Karpas-422 (cell line): ENCODE data around the gene DBNL. TPM values are rescaled to one million over a fixed set of nuclear protein-coding genes. Genes with fewer than 3 reads are reported as not detected.

Experiments
- DNase-seq: peaks from one replicate; pipeline ENCODE4 v3.0.0-alpha.2; 2015
- H2AFZ ChIP-seq: fragments of 200-600 bp; sonication (generic); 2 replicates; pipeline ENCODE4 v1.6.1; 2014; ENCODE audit warnings: antibody characterized with exemption, low read length, mixed read lengths
- H3K27ac ChIP-seq: fragments of 200-600 bp; sonication (generic); 2 replicates; pipeline ENCODE4 v1.5.1; 2014; ENCODE audit warnings: mild to moderate bottlenecking, low read length, moderate library complexity
- H3K27me3 ChIP-seq: fragments of 200-600 bp; sonication (generic); 2 replicates; pipeline ENCODE4 v1.6.1; 2014; ENCODE audit warnings: low read length, mixed read lengths
- H3K36me3 ChIP-seq: fragments of 200-600 bp; sonication (generic); 2 replicates; pipeline ENCODE4 v1.6.1; 2014; ENCODE audit warnings: low read length, mixed read lengths; ENCODE audit not compliant: insufficient read depth
- H3K4me1 ChIP-seq: fragments of 200-600 bp; sonication (generic); 2 replicates; pipeline ENCODE4 v1.6.1; 2014; ENCODE audit warnings: mild to moderate bottlenecking, low read length, mixed read lengths
- H3K4me2 ChIP-seq: fragments of 200-600 bp; sonication (generic); 2 replicates; pipeline ENCODE4 v1.6.1; 2014; ENCODE audit warnings: low read length, low read depth, mild to moderate bottlenecking; ENCODE audit not compliant: poor library complexity, severe bottlenecking
- H3K4me3 ChIP-seq: fragments of 200-600 bp; sonication (generic); 2 replicates; pipeline ENCODE4 v1.5.1; 2014; ENCODE audit warnings: mild to moderate bottlenecking, antibody characterized with exemption, low read length, mixed read lengths
- H3K79me2 ChIP-seq: fragments of 200-600 bp; sonication (generic); 2 replicates; pipeline ENCODE4 v1.6.1; 2014; ENCODE audit warnings: mild to moderate bottlenecking, low read length, mixed read lengths
- H3K9ac ChIP-seq: fragments of 200-600 bp; sonication (generic); 2 replicates; pipeline ENCODE4 v1.6.0; 2014; ENCODE audit warnings: low read length
- H3K9me2 ChIP-seq: fragments of 200-600 bp; sonication (generic), shearing (Covaris generic); replicated peaks from 2 replicates; pipeline ENCODE4 v1.6.0; 2014; ENCODE audit warnings: mild to moderate bottlenecking, low read length, moderate library complexity; ENCODE audit not compliant: insufficient read depth
- H3K9me3 ChIP-seq: fragments of 300-700, 200-600 bp; sonication (generic); 2 replicates; pipeline ENCODE4 v1.6.1; 2014; ENCODE audit warnings: low read length, mixed read lengths
- H4K20me1 ChIP-seq: fragments of 200-600 bp; sonication (generic); 2 replicates; pipeline ENCODE4 v1.6.1; 2014; ENCODE audit warnings: mild to moderate bottlenecking, antibody characterized with exemption, low read length, low read depth; ENCODE audit not compliant: insufficient read depth
- total RNA-seq: library from RNA; depleted of rRNA; stranded (reverse); fragments of >200 nt; shearing (Covaris generic); gene quantifications from 2 replicates; pipeline ENCODE4 v1.2.3, GENCODE V29; 2014; ENCODE audit warnings: low replicate concordance

The DBNL gene
- total RNA-seq, 1 experiment from 2014 or later, result 116 TPM

- Histone ChIP-seq H2AFZ (no peak overlapping the region), H3K4me3 (no peak overlapping the region), H3K4me2 (no peak overlapping the region), H3K4me1 (peaks cover 41% of the 10 kb centered on the region), H3K9me3 (no peaks in the 10 kb centered on the region), H3K9me2 (no peaks in the 10 kb centered on the region), H3K27me3 (no peaks in the 10 kb centered on the region), H3K27ac (no peak overlapping the region), H3K79me2 (no peaks in the 10 kb centered on the region), H3K9ac (no peak overlapping the region), H3K36me3 (no peaks in the 10 kb centered on the region), H4K20me1 (no peaks in the 10 kb centered on the region)
- DNase-seq, result no peak
Observed at GRCh38 chr7:44093102-44093641, 48.7 kb downstream of the DBNL start.

GRCh38 chr7:44094365-44094764, 49.9 kb downstream of the DBNL start:
- peaks cover 45% of the 10 kb centered on the region for H3K4me1 ChIP-seq
- no peaks in the 10 kb centered on the region for H3K9me3 ChIP-seq
- no peaks in the 10 kb centered on the region for H3K36me3 ChIP-seq
- H4K20me1 ChIP-seq, result no peaks in the 10 kb centered on the region
- peak overlapping the region; percentile 40 for H3K4me2 ChIP-seq
- no peaks in the 10 kb centered on the region for H3K27me3 ChIP-seq
- peak overlapping the region; percentile 95 for H3K27ac ChIP-seq
- no peaks in the 10 kb centered on the region for H3K9me2 ChIP-seq
- peak overlapping the region; percentile 43; the same call in 1 of the 2 replicates for H3K9ac ChIP-seq
- H2AFZ ChIP-seq, result no peak overlapping the region
- no peak for DNase-seq
- H3K79me2 ChIP-seq, result no peaks in the 10 kb centered on the region
- no peak overlapping the region for H3K4me3 ChIP-seq

GRCh38 chr7:44094883-44095592, 50.5 kb downstream of the DBNL start:
- H3K27me3 ChIP-seq, result no peaks in the 10 kb centered on the region
- DNase-seq, result peak; percentile 71
- no peak overlapping the region for H2AFZ ChIP-seq
- H3K9me2 ChIP-seq, result no peaks in the 10 kb centered on the region
- H3K27ac ChIP-seq, result peak overlapping the region; percentile 95
- no peaks in the 10 kb centered on the region for H4K20me1 ChIP-seq
- no peak overlapping the region for H3K4me3 ChIP-seq
- no peaks in the 10 kb centered on the region for H3K36me3 ChIP-seq
- peak overlapping the region; percentile 40 for H3K4me2 ChIP-seq
- H3K79me2 ChIP-seq, result no peaks in the 10 kb centered on the region
- H3K9ac ChIP-seq, result peak overlapping the region; percentile 57
- H3K9me3 ChIP-seq, result no peaks in the 10 kb centered on the region
- peaks cover 45% of the 10 kb centered on the region for H3K4me1 ChIP-seq

GRCh38 chr7:44095781-44096180, 51.3 kb downstream of the DBNL start:
- no peak overlapping the region for H2AFZ ChIP-seq
- H3K4me1 ChIP-seq, result peaks cover 51% of the 10 kb centered on the region
- no peaks in the 10 kb centered on the region for H3K79me2 ChIP-seq
- no peaks in the 10 kb centered on the region for H3K9me3 ChIP-seq
- H3K9ac ChIP-seq, result peak overlapping the region; percentile 57
- H3K27ac ChIP-seq, result peak overlapping the region; percentile 95
- H3K27me3 ChIP-seq, result no peaks in the 10 kb centered on the region
- no peak overlapping the region for H3K4me3 ChIP-seq
- no peaks in the 10 kb centered on the region for H4K20me1 ChIP-seq
- H3K36me3 ChIP-seq, result no peaks in the 10 kb centered on the region
- no peak for DNase-seq
- no peaks in the 10 kb centered on the region for H3K9me2 ChIP-seq
- peak overlapping the region; percentile 40 for H3K4me2 ChIP-seq

GRCh38 chr7:44096326-44096881, 51.9 kb downstream of the DBNL start:
- Histone ChIP-seq H3K9me3 (no peaks in the 10 kb centered on the region), H3K9me2 (no peaks in the 10 kb centered on the region), H4K20me1 (no peaks in the 10 kb centered on the region), H3K4me2 (peak overlapping the region; percentile 50), H3K27ac (peak overlapping the region; percentile 95), H3K9ac (peak overlapping the region; percentile 57), H3K4me1 (peaks cover 57% of the 10 kb centered on the region), H3K4me3 (peak overlapping the region; percentile 30; the same call in 1 of the 2 replicates), H3K27me3 (no peaks in the 10 kb centered on the region), H3K36me3 (no peaks in the 10 kb centered on the region), H2AFZ (no peak overlapping the region), H3K79me2 (no peaks in the 10 kb centered on the region)
- no peak for DNase-seq

- H3K4me2 ChIP-seq, result peak overlapping the region; percentile 50
- H3K9me3 ChIP-seq, result no peaks in the 10 kb centered on the region
- H3K79me2 ChIP-seq, result no peaks in the 10 kb centered on the region
- H3K9ac ChIP-seq, result peak overlapping the region; percentile 65
- H3K9me2 ChIP-seq, result no peaks in the 10 kb centered on the region
- peak overlapping the region; percentile 32; the same call in 1 of the 2 replicates for H3K4me3 ChIP-seq
- H3K4me1 ChIP-seq, result peaks cover 63% of the 10 kb centered on the region
- no peaks in the 10 kb centered on the region for H3K36me3 ChIP-seq
- H3K27me3 ChIP-seq, result no peaks in the 10 kb centered on the region
- peak; percentile 94 for DNase-seq
- H3K27ac ChIP-seq, result peak overlapping the region; percentile 95
- H2AFZ ChIP-seq, result no peak overlapping the region
- H4K20me1 ChIP-seq, result no peaks in the 10 kb centered on the region
Observed at GRCh38 chr7:44097064-44097932, 52.8 kb downstream of the DBNL start.

- Histone ChIP-seq H3K9me3 (no peaks in the 10 kb centered on the region), H3K9ac (peak overlapping the region; percentile 65), H2AFZ (no peak overlapping the region), H3K27me3 (no peaks in the 10 kb centered on the region), H3K4me3 (peak overlapping the region; percentile 32; the same call in 1 of the 2 replicates), H3K27ac (peak overlapping the region; percentile 95), H4K20me1 (no peaks in the 10 kb centered on the region), H3K79me2 (no peaks in the 10 kb centered on the region), H3K9me2 (no peaks in the 10 kb centered on the region), H3K4me1 (peaks cover 63% of the 10 kb centered on the region), H3K36me3 (no peaks in the 10 kb centered on the region), H3K4me2 (peak overlapping the region; percentile 50)
- DNase-seq, result no peak
Observed at GRCh38 chr7:44098092-44099068, 53.9 kb downstream of the DBNL start.
